Measurements from ENCODE around the gene GNAI2.
A peak's percentile ranks its signal among the peaks of the same experiment; 100 is the strongest.

GNAI2 gene

DNA sequence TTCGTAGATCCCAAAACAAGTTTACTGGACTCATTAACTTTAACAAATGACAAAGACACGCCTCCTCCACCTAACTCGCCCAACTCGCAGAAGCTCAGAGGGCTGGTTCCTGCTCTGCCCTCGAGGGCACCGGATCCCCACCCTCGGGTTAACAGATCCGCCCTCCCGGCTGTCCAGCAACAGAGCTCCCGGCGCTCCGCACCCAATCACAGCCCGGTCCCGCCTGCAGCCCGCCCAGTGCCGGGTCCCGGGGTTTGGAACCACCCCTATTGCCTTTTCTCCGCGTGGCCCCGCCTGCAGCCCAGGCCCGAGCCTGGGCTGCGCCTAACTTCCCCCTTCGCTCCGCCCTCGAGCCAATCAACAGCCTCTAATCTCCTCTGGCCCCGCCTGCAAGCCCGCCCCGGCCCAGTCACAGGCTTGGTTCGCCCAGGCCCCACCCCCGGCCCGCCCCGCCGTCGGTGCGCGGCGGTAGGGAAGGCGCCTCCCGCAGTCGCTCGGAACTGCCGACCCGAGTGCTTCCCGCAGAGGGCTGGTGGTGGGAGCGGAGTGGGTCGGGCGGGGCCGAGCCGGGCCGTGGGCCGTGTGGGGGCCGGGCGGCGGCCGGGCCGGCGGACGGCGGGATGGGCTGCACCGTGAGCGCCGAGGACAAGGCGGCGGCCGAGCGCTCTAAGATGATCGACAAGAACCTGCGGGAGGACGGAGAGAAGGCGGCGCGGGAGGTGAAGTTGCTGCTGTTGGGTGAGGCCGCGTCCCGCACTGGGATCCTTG is at the start of gene GNAI2:
TSS of gene GNAI2 (plus strand) at position 489 of the 768 bp plus-strand sequence. CDS start at position 621, 132 bp downstream.
- peak; percentile 97 for DNase-seq

DNA sequence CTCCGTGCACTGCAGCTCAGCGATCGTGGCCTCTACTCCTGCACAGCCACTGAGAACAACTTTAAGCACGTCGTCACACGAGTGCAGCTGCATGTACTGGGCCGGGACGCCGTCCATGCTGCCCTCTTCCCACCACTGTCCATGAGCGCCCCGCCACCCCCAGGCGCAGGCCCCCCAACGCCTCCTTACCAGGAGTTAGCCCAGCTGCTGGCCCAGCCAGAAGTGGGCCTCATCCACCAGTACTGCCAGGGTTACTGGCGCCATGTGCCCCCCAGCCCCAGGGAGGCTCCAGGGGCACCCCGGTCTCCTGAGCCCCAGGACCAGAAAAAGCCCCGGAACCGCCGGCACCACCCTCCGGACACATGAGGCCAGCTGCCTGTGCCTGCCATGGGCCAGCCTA is 48.3 kb upstream of the GNAI2 start:
- no peak for DNase-seq

DNA sequence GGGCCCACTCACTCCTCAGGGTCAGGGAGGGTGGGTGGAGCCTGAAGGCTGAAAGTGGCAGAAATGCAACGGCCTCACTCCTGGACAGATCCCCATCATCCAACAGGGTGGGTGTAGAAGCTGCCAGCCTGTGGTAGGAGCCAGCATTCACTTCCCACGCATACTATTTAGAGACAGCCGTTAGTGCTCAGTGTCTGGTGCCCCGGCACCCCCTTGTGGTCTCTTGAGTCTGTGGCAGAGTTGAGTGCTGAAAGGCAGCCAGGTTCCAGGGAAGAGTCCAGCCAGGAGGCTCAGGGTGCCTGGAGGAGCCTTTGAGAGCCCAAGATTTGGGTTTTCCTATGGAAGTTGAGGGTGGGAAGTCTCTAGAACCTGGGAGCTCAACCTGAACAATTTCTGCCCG is 46.7 kb upstream of the GNAI2 start:
- DNase-seq = peak; percentile 26

- DNase-seq = no peak
Observed at GRCh38 chr3:50189989-50190388, 46.0 kb upstream of the GNAI2 start.

GRCh38 chr3:50190936-50191660 is 44.9 kb upstream of the GNAI2 start, which contains the start of gene GNAT1:
Gene GNAT1 (plus strand): TSS chr3:50191610. CDS start chr3:50191726, 116 bp downstream.
- no peak for DNase-seq

- DNase-seq = no peak
Observed at GRCh38 chr3:50192124-50192523, 43.9 kb upstream of the GNAI2 start.

DNA sequence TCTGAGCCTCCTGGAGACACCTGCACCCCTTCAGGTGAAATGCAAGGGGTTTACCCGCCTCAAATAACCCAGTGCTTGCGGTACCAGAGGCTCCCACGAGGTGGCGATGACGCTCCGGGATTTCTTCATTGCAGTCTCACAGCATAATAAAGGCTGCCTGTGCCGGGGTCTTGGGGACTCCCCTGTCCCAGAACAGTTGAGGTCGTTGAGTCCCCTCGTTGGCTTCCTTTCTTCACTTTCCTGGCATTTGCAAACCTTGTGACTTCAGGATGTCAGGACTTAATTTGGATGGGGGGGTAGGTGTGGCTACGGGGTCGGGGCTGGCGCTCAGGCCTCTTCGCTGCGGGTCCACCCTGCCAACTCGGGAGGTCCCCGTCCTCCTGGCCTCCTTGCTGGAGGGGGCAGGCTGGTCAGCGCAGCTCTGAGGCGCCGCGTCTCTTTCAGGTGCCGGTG is 43.3 kb upstream of the GNAI2 start:
- DNase-seq = no peak

GRCh38 chr3:50193286-50193685 is 42.7 kb upstream of the GNAI2 start:
- DNase-seq = no peak

- no peak for DNase-seq
Observed at GRCh38 chr3:50193746-50194127, 42.3 kb upstream of the GNAI2 start.

- peak; percentile 18 for DNase-seq
Observed at GRCh38 chr3:50194128-50194902, 41.7 kb upstream of the GNAI2 start.

DNA sequence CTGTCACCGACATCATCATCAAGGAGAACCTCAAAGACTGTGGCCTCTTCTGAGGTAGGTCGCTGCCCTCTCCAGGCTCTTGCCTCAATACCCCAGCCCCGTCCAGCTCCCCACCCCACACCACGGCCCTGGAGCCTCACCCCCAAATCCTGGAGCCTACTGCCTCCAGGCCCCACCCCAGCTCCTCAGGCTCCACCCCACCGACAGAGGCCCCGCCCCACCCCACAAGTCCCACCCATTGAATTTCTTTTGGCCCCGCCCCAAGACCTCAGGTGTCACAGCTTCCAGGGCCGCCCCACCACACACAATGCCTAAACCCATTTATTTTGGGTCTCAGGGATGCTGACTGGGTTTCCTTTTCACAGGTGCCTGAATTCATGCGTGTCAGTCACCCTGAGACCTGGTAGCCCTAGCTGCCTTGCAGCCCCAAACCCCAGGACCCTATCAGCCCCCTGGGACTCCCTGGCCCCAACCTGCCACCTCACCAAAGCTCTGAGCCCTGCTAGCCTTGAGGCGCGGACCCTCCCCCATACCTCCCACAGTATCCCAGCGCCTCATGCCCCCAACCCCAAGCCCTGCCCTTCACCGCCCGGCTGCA is 41.0 kb upstream of the GNAI2 start:
- DNase-seq = no peak

DNA sequence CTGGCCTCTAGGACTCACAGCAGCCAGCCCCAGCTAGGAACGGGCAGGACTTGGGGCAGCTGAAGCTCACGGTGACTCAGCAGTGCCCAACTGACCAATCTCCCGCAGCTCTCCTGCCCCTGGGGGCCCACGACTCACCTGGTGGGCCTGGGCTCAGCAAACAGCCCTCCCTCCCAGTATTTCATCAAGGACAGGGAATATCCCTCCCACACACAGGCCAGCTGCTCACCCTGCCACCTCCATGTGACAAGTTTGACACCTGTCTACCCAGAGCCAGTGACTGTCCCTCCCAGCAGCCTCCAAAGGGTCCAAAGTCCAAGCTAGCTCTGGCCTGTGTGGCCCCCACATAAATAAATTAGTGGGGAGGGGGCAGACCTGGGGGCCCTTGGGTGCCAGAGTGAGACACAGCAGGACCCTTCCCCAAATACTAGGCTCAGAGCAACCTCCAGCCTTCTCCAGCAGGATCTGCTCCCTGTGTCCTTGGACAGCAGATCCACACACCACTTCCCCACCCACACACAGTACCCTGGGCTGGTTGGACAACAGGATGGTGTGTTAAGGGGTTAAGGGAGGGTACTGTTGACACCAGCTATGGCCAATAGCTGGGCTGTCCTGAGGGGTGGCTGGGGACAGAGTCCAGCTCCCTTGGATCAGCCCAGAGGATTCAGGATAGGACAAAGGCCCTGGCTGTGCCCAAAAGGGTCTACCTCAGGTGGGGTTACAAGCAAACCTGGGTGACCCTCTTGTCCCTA is 40.3 kb upstream of the GNAI2 start:
- DNase-seq = no peak

DNA sequence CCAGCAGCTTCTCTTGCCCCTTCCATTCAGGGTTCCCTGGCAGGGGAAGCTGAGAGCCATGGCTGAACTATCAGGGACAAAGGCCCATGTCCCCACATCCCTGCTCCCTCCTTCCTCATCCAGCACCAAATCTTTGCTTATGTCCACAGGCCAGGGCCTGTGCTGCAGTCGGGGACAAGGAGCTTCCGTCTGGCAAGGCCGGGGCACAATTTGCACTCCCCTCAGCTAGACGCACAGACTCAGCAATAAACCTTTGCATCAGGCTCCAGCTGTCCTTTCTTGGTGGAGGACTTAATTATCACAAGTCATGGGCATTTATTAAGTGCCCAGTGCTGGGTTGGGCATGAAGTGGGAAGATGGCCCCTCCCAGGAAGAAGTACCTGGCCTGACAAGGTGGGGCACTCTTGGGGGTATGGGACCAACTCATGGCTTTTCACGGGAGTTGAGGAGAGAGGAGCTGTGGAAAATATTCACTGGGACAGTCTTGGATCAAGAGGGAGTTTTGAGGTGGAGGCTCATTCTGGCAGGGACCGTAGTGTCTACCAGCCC is 39.7 kb upstream of the GNAI2 start:
- DNase-seq = no peak

DNA sequence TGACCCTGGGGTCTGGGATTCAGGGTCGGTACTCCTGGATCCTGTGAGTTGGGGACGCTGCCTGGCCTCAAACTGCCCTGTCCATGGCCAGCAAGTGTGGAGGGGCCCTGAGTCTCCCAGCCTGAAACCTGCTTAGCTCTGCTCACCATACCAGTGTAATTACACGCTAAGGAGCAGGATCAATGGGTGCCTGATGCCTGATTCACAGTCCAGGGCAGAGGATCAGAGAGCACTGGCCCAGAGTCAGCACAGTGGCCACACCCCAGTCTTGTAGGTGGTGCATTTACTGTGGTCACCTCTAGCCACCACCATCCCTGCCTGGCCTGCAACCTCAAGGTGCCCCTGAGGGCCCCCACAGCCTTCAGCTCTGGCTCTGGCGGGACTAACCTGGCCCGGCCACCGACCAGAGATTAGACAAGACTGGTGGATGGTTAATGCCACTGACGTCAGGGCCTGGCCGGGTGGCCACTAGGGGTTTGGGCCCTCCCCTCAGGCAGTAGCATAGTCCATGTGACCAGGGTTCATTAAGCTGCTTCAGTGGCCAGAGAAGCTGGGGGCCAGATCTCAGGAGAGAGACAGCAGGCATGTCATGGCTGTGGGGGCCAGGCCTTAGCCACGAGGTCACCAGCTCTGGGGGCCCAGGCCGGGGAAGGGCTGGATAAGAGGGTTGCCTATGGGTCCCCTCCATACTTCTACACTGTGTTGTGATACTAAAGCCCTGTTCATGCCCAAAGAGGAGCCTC is 34.3 kb upstream of the GNAI2 start:
- DNase-seq = no peak

- DNase-seq = no peak
Observed at GRCh38 chr3:50202353-50203112, 33.5 kb upstream of the GNAI2 start.

DNA sequence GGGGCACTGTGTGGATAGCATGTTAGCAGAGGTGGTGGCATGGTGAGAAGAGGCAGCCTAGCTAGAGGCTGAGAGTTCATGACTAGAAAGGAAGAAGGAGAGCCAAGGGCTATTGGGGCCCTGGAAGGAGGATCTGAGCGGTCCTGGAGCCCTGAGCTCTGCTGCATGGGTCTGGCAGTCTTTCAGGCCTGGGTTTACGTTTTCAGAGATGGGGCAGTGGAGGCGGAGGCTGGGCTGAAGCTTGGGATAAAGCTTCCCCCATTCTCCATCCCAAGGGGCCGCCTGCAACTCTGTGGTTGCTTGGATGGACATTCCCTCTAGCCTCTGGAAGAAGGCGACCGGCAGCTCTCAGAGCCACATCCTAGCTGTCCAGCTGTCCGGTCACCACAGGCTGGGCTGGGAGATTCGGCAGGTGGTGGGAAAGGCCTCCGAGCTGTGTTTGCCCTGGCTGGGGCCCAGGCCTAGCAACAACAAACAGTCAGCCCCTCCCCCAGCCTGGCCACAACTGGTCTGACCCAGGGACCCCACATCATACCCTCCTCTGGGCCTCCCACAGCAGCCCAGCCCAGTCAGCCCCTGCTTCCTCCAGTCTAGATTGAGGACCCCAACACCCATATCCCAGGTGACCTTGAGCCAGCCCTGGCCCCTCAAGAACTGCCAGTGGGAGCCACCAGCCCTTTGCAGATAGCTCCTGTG is 32.7 kb upstream of the GNAI2 start:
- no peak for DNase-seq

GRCh38 chr3:50203809-50204803 is 31.9 kb upstream of the GNAI2 start:
- no peak for DNase-seq

DNA sequence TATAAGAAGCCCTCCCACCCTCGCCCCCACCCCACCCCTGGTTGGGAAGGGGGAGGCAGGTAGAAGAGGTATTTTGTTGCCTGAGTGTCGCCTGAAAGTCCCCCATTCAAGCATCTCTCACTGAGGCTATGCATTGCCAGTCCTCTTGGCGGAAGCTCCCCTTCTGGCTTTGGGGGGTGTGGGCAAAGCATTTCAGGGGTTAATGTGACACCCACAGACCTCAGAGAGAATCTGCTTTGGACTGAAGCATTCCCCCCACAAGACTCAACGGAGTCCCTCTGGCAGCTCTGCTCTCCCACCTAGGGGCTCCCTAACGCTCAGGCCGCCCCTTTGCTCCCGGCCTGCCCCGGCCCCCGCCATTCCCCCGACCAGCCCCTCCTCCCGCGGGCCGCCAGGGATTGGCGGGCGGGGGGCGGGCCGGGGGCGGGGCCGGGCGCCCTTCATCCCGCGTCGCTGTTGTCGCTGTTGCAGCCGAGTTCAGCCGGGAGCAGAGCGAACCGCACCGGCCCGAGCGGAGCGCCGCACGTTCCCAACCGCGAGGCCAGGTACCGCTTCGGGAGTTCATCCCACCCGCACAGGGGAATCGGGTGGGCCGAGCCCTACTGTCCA is 31.1 kb upstream of the GNAI2 start, which contains the start of gene SLC38A3:
TSS of gene SLC38A3 (plus strand) at position 468 of the 609 bp plus-strand sequence. CDS start 8,929 bp downstream, outside the sequence.
- DNase-seq = no peak

Measured in GOT3 (cell line).